Progenitor cell of endocrine pancreas (in vitro differentiated cells): ENCODE measurements around the gene ANKRD7. TPM values are rescaled to one million over a fixed set of nuclear protein-coding genes. Genes with fewer than 3 reads are reported as not detected.

ENCODE experiments used
- DNase-seq: peaks from one replicate; pipeline ENCODE4 v3.0.0; 2021; ENCODE audit warnings: low spot score; ENCODE audit not compliant: unreplicated experiment
- H3K27ac Mint-ChIP-seq: 2 replicates; pipeline ENCODE4 v1.8.0; 2021; ENCODE audit warnings: mild to moderate bottlenecking, moderate library complexity, mixed read lengths
- H3K27me3 Mint-ChIP-seq: 2 replicates; pipeline ENCODE4 v1.8.0; 2021; ENCODE audit warnings: mixed read lengths
- H3K36me3 Mint-ChIP-seq: 2 replicates; pipeline ENCODE4 v1.8.0; 2022; ENCODE audit warnings: mixed read lengths; ENCODE audit not compliant: insufficient read depth
- H3K4me1 Mint-ChIP-seq: 2 replicates; pipeline ENCODE4 v1.8.0; 2021; ENCODE audit warnings: low read depth, mixed read lengths
- H3K4me3 Mint-ChIP-seq: 2 replicates; pipeline ENCODE4 v1.8.0; 2021; ENCODE audit warnings: low read depth, mild to moderate bottlenecking, moderate library complexity, mixed read lengths
- H3K9me3 Mint-ChIP-seq: 2 replicates; pipeline ENCODE4 v1.8.0; 2021; ENCODE audit warnings: low read depth, mixed read lengths
- CTCF ChIP-seq: fragments of 200-600 bp; sonication (generic); IDR thresholded peaks from one replicate; pipeline ENCODE4 v1.5.0; 2021; ENCODE audit warnings: antibody characterized with exemption, mild to moderate bottlenecking; ENCODE audit not compliant: unreplicated experiment
- total RNA-seq: library from RNA; stranded (reverse); gene quantifications from 2 replicates; pipeline ENCODE4 v1.2.1, GENCODE V29; 2021

ANKRD7 gene
- total RNA-seq, 1 donor from 2014 or later, result not detected

GRCh38 chr7:118195837-118196474 lies 28.5 kb upstream of the ANKRD7 start:
- peak; percentile 20 for DNase-seq
- H3K4me3 Mint-ChIP-seq, result no peak overlapping the region
- H3K27ac Mint-ChIP-seq, result no peak overlapping the region

GRCh38 chr7:118202061-118202460 lies 22.4 kb upstream of the ANKRD7 start:
- no peak for TF ChIP-seq CTCF
- Mint-ChIP-seq H3K9me3 (no peaks in the 10 kb centered on the region), H3K36me3 (no peaks in the 10 kb centered on the region), H3K27ac (no peak overlapping the region), H3K27me3 (no peaks in the 10 kb centered on the region), H3K4me3 (no peak overlapping the region), H3K4me1 (peaks cover 7% of the 10 kb centered on the region)
- DNase-seq, result no peak

More at GRCh38 chr7:118195837-118196474, 28.5 kb upstream of the ANKRD7 start:
- H3K27me3 Mint-ChIP-seq, result no peaks in the 10 kb centered on the region
- peaks cover 5% of the 10 kb centered on the region for H3K36me3 Mint-ChIP-seq
- TF ChIP-seq CTCF, result peak; percentile 76
- H3K9me3 Mint-ChIP-seq, result no peaks in the 10 kb centered on the region
- peaks cover 7% of the 10 kb centered on the region for H3K4me1 Mint-ChIP-seq

- Mint-ChIP-seq H3K4me1 (peaks cover 5% of the 10 kb centered on the region), H3K36me3 (no peaks in the 10 kb centered on the region), H3K27me3 (no peaks in the 10 kb centered on the region), H3K27ac (no peak overlapping the region), H3K4me3 (no peak overlapping the region), H3K9me3 (peaks cover 5% of the 10 kb centered on the region)
- no peak for TF ChIP-seq CTCF
- DNase-seq, result no peak
Measured at GRCh38 chr7:118214051-118214832, 10.3 kb upstream of the ANKRD7 start.

GRCh38 chr7:118214833-118215182 lies 9.7 kb upstream of the ANKRD7 start:
- Mint-ChIP-seq H3K9me3 (peaks cover 5% of the 10 kb centered on the region), H3K27ac (no peak overlapping the region), H3K4me1 (peaks cover 5% of the 10 kb centered on the region), H3K27me3 (no peaks in the 10 kb centered on the region), H3K4me3 (no peak overlapping the region), H3K36me3 (no peaks in the 10 kb centered on the region)
- no peak for TF ChIP-seq CTCF
- no peak for DNase-seq

- H3K4me1 Mint-ChIP-seq, result peaks cover 5% of the 10 kb centered on the region
- no peak for TF ChIP-seq CTCF
- H3K27ac Mint-ChIP-seq, result no peak overlapping the region
- H3K36me3 Mint-ChIP-seq, result no peaks in the 10 kb centered on the region
- no peak for DNase-seq
- H3K9me3 Mint-ChIP-seq, result peaks cover 5% of the 10 kb centered on the region
- no peak overlapping the region for H3K4me3 Mint-ChIP-seq
- no peaks in the 10 kb centered on the region for H3K27me3 Mint-ChIP-seq
Measured at GRCh38 chr7:118217210-118217619, 7.3 kb upstream of the ANKRD7 start.
